HL-60 (cell line): ENCODE measurements around the gene LRP2.

Experiments
- DNase-seq, 2 experiments: peaks; one replicate each; pipeline ENCODE4 v3.0.0-alpha.2; 2010 to 2020; ENCODE audit warnings: low read depth in 1 of 2, low spot score in 1 of 2
- H3K27ac ChIP-seq: fragments of 250-450 bp; sonication (Bioruptor Pico); replicated peaks from 2 replicates; pipeline ENCODE4 v1.5.1; 2020; ENCODE audit warnings: mild to moderate bottlenecking, moderate library complexity
- H3K27me3 ChIP-seq: fragments of 250-450 bp; sonication (Bioruptor Pico); 2 replicates; pipeline ENCODE4 v1.5.1; 2021; ENCODE audit warnings: mild to moderate bottlenecking, moderate library complexity; ENCODE audit not compliant: insufficient read depth, poor library complexity, severe bottlenecking
- H3K4me3 ChIP-seq: replicated peaks from 2 replicates; pipeline ENCODE4 v1.5.1; 2011; ENCODE audit warnings: mild to moderate bottlenecking, control low read depth, low read length; ENCODE audit not compliant: insufficient read depth
- CTCF ChIP-seq: IDR thresholded peaks from one replicate; pipeline ENCODE4 v1.5.1; 2011; ENCODE audit warnings: low read length, control low read depth, inconsistent platforms; ENCODE audit not compliant: insufficient read depth
- GABPA ChIP-seq: IDR thresholded peaks from 2 replicates; pipeline ENCODE4 v1.6.1; 2012; ENCODE audit warnings: low read depth
- POLR2AphosphoS5 ChIP-seq: IDR thresholded peaks from 2 replicates; pipeline ENCODE4 v1.6.1; 2012; ENCODE audit warnings: low read depth
- REST ChIP-seq: IDR thresholded peaks from 2 replicates; pipeline ENCODE4 v1.6.1; 2012; ENCODE audit warnings: low read depth; ENCODE audit not compliant: insufficient replicate concordance
- SPI1 ChIP-seq: IDR thresholded peaks from 2 replicates; pipeline ENCODE4 v1.6.1; 2012; ENCODE audit warnings: low read depth, mild to moderate bottlenecking, borderline replicate concordance

The LRP2 gene

DNA sequence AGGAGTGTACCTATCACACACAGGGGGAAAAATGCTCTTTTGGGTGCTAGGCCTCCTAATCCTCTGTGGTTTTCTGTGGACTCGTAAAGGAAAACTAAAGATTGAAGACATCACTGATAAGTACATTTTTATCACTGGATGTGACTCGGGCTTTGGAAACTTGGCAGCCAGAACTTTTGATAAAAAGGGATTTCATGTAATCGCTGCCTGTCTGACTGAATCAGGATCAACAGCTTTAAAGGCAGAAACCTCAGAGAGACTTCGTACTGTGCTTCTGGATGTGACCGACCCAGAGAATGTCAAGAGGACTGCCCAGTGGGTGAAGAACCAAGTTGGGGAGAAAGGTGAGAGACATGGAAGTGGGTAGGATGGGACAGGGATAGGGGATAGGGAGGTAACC lies 280.8 kb downstream of the LRP2 start:
- Histone ChIP-seq H3K4me3 (no peak overlapping the region), H3K27me3 (no peaks in the 10 kb centered on the region), H3K27ac (no peak overlapping the region)
- TF ChIP-seq CTCF (no peak), POLR2AphosphoS5 (no peak), SPI1 (no peak), REST (no peak), GABPA (no peak)
- DNase-seq: no peak

- TF ChIP-seq GABPA (no peak), POLR2AphosphoS5 (no peak), SPI1 (peak; percentile 99), CTCF (no peak), REST (no peak)
- H3K4me3 ChIP-seq: no peak overlapping the region
- peak overlapping the region; percentile 31; the same call in 1 of the 2 replicates for H3K27ac ChIP-seq
- DNase-seq: peak in 1 of 2 experiments; percentile 77
- H3K27me3 ChIP-seq: no peaks in the 10 kb centered on the region
Observed at GRCh38 chr2:169080250-169081069, 281.9 kb downstream of the LRP2 start.

GRCh38 chr2:169077674-169078240 lies 284.6 kb downstream of the LRP2 start:
- TF ChIP-seq GABPA: no peak
- no peak for TF ChIP-seq REST
- no peak for TF ChIP-seq CTCF
- no peak for TF ChIP-seq POLR2AphosphoS5
- TF ChIP-seq SPI1: no peak
- no peak overlapping the region for H3K27ac ChIP-seq
- DNase-seq: no peak
- H3K4me3 ChIP-seq: no peak overlapping the region
- H3K27me3 ChIP-seq: no peaks in the 10 kb centered on the region
